H1 (cell line): ENCODE measurements around the gene FNIP2. TPM values are rescaled to one million over a fixed set of nuclear protein-coding genes. Genes with fewer than 3 reads are reported as not detected.

ENCODE experiments used
- CTCF ChIA-PET: fragments of 300-600 bp; sonication (Branson Sonifier 250); formaldehyde crosslinking; loops from one replicate; lab custom pipeline; 2021; ENCODE audit not compliant: partially characterized antibody; lab: Charles Lee
- POLR2A ChIA-PET: fragments of 300-600 bp; sonication (Branson Sonifier 250); formaldehyde crosslinking; loops from one replicate; lab custom pipeline; 2021; ENCODE audit warnings: inconsistent platforms; ENCODE audit not compliant: partially characterized antibody; lab: Charles Lee
- DNase-seq, 2 experiments: peaks; one replicate each; pipeline versions ENCODE4 v3.0.0 to v3.0.0-alpha.2; 2010 to 2022; ENCODE audit warnings: low spot score in 2 of 2, low read depth in 1 of 2, mixed read lengths in 1 of 2
- FAIRE-seq: peaks from 2 replicates; lab custom pipeline; 2011; peaks lifted over from hg19 to GRCh38; lab: Jason Lieb, UNC
- H2AFZ ChIP-seq: 2 replicates; pipeline ENCODE4 v1.8.1; 2012; ENCODE audit warnings: low read length, inconsistent platforms
- H2AK5ac ChIP-seq: 2 replicates; pipeline ENCODE4 v1.6.1; 2013; ENCODE audit warnings: low read depth, low read length
- H2BK120ac ChIP-seq: replicated peaks from 2 replicates; pipeline ENCODE3; 2013; ENCODE audit warnings: low read depth, low read length, inconsistent platforms
- H2BK12ac ChIP-seq: 2 replicates; pipeline ENCODE4 v1.6.1; 2013; ENCODE audit warnings: low read depth, low read length
- H2BK15ac ChIP-seq: 2 replicates; pipeline ENCODE4 v1.6.1; 2013; ENCODE audit warnings: low read length
- H2BK20ac ChIP-seq: 2 replicates; pipeline ENCODE4 v1.6.1; 2013; ENCODE audit warnings: low read length
- H2BK5ac ChIP-seq: 2 replicates; pipeline ENCODE4 v1.6.1; 2013; ENCODE audit warnings: low read depth, low read length
- H3K14ac ChIP-seq: 2 replicates; pipeline ENCODE4 v1.6.1; 2013; ENCODE audit warnings: inconsistent platforms; ENCODE audit not compliant: insufficient read length
- H3K18ac ChIP-seq: 2 replicates; pipeline ENCODE4 v1.6.1; 2013; ENCODE audit warnings: low read length; ENCODE audit errors: extremely low read depth
- H3K23ac ChIP-seq: 2 replicates; pipeline ENCODE4 v1.6.1; 2013; ENCODE audit warnings: inconsistent platforms; ENCODE audit not compliant: insufficient read length
- H3K23me2 ChIP-seq: 2 replicates; pipeline ENCODE4 v1.6.1; 2013; ENCODE audit warnings: low read depth, low read length
- H3K27ac ChIP-seq: 2 replicates; pipeline ENCODE4 v1.6.1; 2011; ENCODE audit warnings: low read depth, low read length, inconsistent platforms
- H3K27me3 ChIP-seq, 4 experiments: replicated peaks in 1 of 4; 1 replicate in 1 of 4; 2 replicates in 3 of 4; pipeline versions ENCODE4 v1.6.1 to v1.8.1; 2011 to 2013; ENCODE audit warnings: low read length in 3 of 4, mild to moderate bottlenecking in 3 of 4, inconsistent platforms in 2 of 4, mixed read lengths in 2 of 4, moderate library complexity in 1 of 4; ENCODE audit not compliant: control insufficient read depth in 3 of 4, insufficient read depth in 3 of 4; ENCODE audit errors: extremely low read depth in 1 of 4
- H3K36me3 ChIP-seq, 4 experiments: 2 replicates each; pipeline versions ENCODE4 v1.6.1 to v1.8.1; 2011 to 2013; ENCODE audit warnings: mild to moderate bottlenecking in 4 of 4, low read length in 3 of 4, moderate library complexity in 2 of 4, control low read depth in 1 of 4, inconsistent platforms in 1 of 4; ENCODE audit not compliant: insufficient read depth in 4 of 4, control insufficient read depth in 2 of 4
- H3K4ac ChIP-seq: replicated peaks from 2 replicates; pipeline ENCODE3; 2013; ENCODE audit warnings: low read length, low read depth, mixed read lengths, inconsistent platforms; ENCODE audit not compliant: insufficient read length
- H3K4me1 ChIP-seq, 4 experiments: replicated peaks in 1 of 4; 1 replicate in 1 of 4; 2 replicates in 3 of 4; pipeline versions ENCODE4 v1.6.1 to v1.8.1; 2011 to 2013; ENCODE audit warnings: low read length in 3 of 4, inconsistent platforms in 2 of 4, mixed read lengths in 1 of 4; ENCODE audit not compliant: insufficient read depth in 4 of 4, control insufficient read depth in 3 of 4
- H3K4me2 ChIP-seq, 2 experiments: 2 replicates each; pipeline versions ENCODE4 v1.6.1 to v1.8.1; 2011 to 2013; ENCODE audit warnings: low read depth in 2 of 2, low read length in 2 of 2, control low read depth in 1 of 2, inconsistent platforms in 1 of 2, mild to moderate bottlenecking in 1 of 2; ENCODE audit not compliant: insufficient read depth in 1 of 2
- H3K4me3 ChIP-seq, 4 experiments: fragments of 200-600, 300-600 bp in 1 of 4; sonication (generic), shearing (Covaris generic), sonication (Bioruptor Twin) in 1 of 4; 2 replicates each; pipeline versions ENCODE4 v1.5.1 to v1.8.1; 2011 to 2016; ENCODE audit warnings: low read length in 4 of 4, low read depth in 3 of 4, control low read depth in 2 of 4, inconsistent platforms in 2 of 4, mild to moderate bottlenecking in 2 of 4, mixed read lengths in 1 of 4, moderate library complexity in 1 of 4; ENCODE audit not compliant: insufficient read depth in 2 of 4; ENCODE audit errors: extremely low read depth in 1 of 4
- H3K56ac ChIP-seq: replicated peaks from 2 replicates; pipeline ENCODE3; 2013; ENCODE audit warnings: low read depth, mild to moderate bottlenecking, mixed read lengths, low read length, inconsistent platforms; ENCODE audit not compliant: insufficient read length
- H3K79me1 ChIP-seq: 2 replicates; pipeline ENCODE4 v1.6.1; 2013; ENCODE audit warnings: low read depth, low read length, control low read depth
- H3K79me2 ChIP-seq, 2 experiments: 2 replicates each; pipeline versions ENCODE4 v1.6.1 to v1.8.1; 2012 to 2013; ENCODE audit warnings: low read length in 2 of 2, mild to moderate bottlenecking in 2 of 2, inconsistent platforms in 1 of 2; ENCODE audit not compliant: insufficient read depth in 2 of 2, control insufficient read depth in 1 of 2
- H3K9ac ChIP-seq, 4 experiments: replicated peaks in 1 of 4; 1 replicate in 1 of 4; 2 replicates in 3 of 4; pipeline versions ENCODE4 v1.6.1 to v1.8.1; 2011 to 2013; ENCODE audit warnings: low read depth in 3 of 4, low read length in 3 of 4, control low read depth in 2 of 4, mild to moderate bottlenecking in 2 of 4, moderate library complexity in 2 of 4, inconsistent platforms in 1 of 4; ENCODE audit errors: extremely low read depth in 1 of 4
- H3K9me3 ChIP-seq, 2 experiments: 2 replicates each; pipeline versions ENCODE4 v1.6.1 to v1.8.1; 2012 to 2013; ENCODE audit warnings: mild to moderate bottlenecking in 2 of 2, moderate library complexity in 2 of 2, control low read depth in 1 of 2, inconsistent platforms in 1 of 2, low read depth in 1 of 2, low read length in 1 of 2, mixed read lengths in 1 of 2; ENCODE audit not compliant: insufficient read depth in 2 of 2
- H4K20me1 ChIP-seq, 2 experiments: replicated peaks in 1 of 2; 2 replicates each; pipeline versions ENCODE3 to v1.8.1; 2011 to 2013; ENCODE audit warnings: inconsistent platforms in 2 of 2, low read length in 2 of 2, mild to moderate bottlenecking in 1 of 2; ENCODE audit not compliant: insufficient read depth in 2 of 2, control insufficient read depth in 1 of 2
- H4K5ac ChIP-seq: 2 replicates; pipeline ENCODE4 v1.6.1; 2013; ENCODE audit warnings: low read length, low read depth, mixed read lengths, inconsistent platforms; ENCODE audit not compliant: insufficient read length
- H4K8ac ChIP-seq: 2 replicates; pipeline ENCODE4 v1.8.0; 2013; ENCODE audit warnings: mild to moderate bottlenecking, moderate library complexity, low read length, inconsistent platforms; ENCODE audit not compliant: insufficient read depth; ENCODE audit errors: extremely low read depth
- H4K91ac ChIP-seq: replicated peaks from 2 replicates; pipeline ENCODE3; 2013; ENCODE audit warnings: low read length, mixed read lengths, inconsistent platforms; ENCODE audit not compliant: insufficient read length
- CEBPB ChIP-seq: IDR thresholded peaks from 2 replicates; pipeline ENCODE4 v1.6.1; 2012; ENCODE audit warnings: low read depth, low read length
- CTBP2 ChIP-seq: IDR thresholded peaks from 2 replicates; pipeline ENCODE4 v1.7.0; 2011; ENCODE audit warnings: borderline replicate concordance, mild to moderate bottlenecking, moderate library complexity, mixed read lengths, low read length; ENCODE audit not compliant: insufficient read depth, insufficient read length
- GTF2F1 ChIP-seq: IDR thresholded peaks from 2 replicates; pipeline ENCODE4 v1.6.1; 2012; ENCODE audit warnings: low read depth, low read length, improper control_type of control experiment, borderline replicate concordance
- HDAC2 ChIP-seq, 2 experiments: fragments of 300-600 bp in 1 of 2; sonication (generic) in 1 of 2; IDR thresholded peaks; 2 replicates each; pipeline ENCODE4 v1.6.1; 2011 to 2012; ENCODE audit warnings: low read depth in 2 of 2, low read length in 2 of 2, mild to moderate bottlenecking in 2 of 2, moderate library complexity in 2 of 2, borderline replicate concordance in 1 of 2, inconsistent platforms in 1 of 2
- POU5F1 ChIP-seq: IDR thresholded peaks from 2 replicates; pipeline ENCODE4 v1.6.1; 2011; ENCODE audit warnings: low read depth, mild to moderate bottlenecking, low read length, moderate library complexity
- RAD21 ChIP-seq, 2 experiments: IDR thresholded peaks in 1 of 2; conservative IDR thresholded peaks in 1 of 2; 2 replicates each; pipeline ENCODE4 v1.6.1; 2011; ENCODE audit warnings: low read depth in 2 of 2, low read length in 2 of 2, improper control_type of control experiment in 1 of 2, inconsistent platforms in 1 of 2, mild to moderate bottlenecking in 1 of 2, moderate library complexity in 1 of 2
- RFX5 ChIP-seq: IDR thresholded peaks from 2 replicates; pipeline ENCODE4 v1.6.1; 2011; ENCODE audit warnings: low read depth, low read length, improper control_type of control experiment, borderline replicate concordance
- TBP ChIP-seq: IDR thresholded peaks from 2 replicates; pipeline ENCODE4 v1.6.1; 2011; ENCODE audit warnings: low read depth, low read length, improper control_type of control experiment
- TEAD4 ChIP-seq: IDR thresholded peaks from 2 replicates; pipeline ENCODE4 v1.6.1; 2012; ENCODE audit warnings: low read depth, low read length, inconsistent platforms, mixed read lengths
- polyA plus RNA-seq, 7 experiments: library from polyadenylated mRNA; depleted of rRNA in 3 of 7; stranded (reverse) in 5 of 7; unstranded in 2 of 7; fragments of >200 nt in 5 of 7; fragments of 200-250 nt in 2 of 7; gene quantifications; 1 replicate in 5 of 7; 2 replicates in 1 of 7; 4 replicates in 1 of 7; pipeline versions ENCODE4 v1.2.1 to v1.2.3, GENCODE V29; 2011 to 2013; ENCODE audit warnings: missing spikeins in 2 of 7, mixed read lengths in 2 of 7
- total RNA-seq: library from RNA; stranded (reverse); fragmentation: NEBNext Ultra II Directional; extraction: Animal tissue kit (Norgen Biotek cat#: 25700); gene quantifications from 2 replicates; pipeline ENCODE4 v1.2.1, GENCODE V29; 2021

FNIP2 gene
- total and polyA plus RNA-seq, 2 of the 8 experiments (the other 6 are each of a cell fraction or from before 2014, with no cell fraction given) = 4.0 to 13.0 TPM

- Histone ChIP-seq H3K9me3 (peaks cover 0 to 3% of the 10 kb centered on the region in 2 experiments; a peak in 1 of 4 replicates), H2BK20ac (no peak overlapping the region), H3K56ac (no peak overlapping the region), H3K4me1 (no peaks in the 10 kb centered on the region), H3K9ac (no peak overlapping the region), H3K27ac (no peak overlapping the region), H3K23ac (no peak overlapping the region), H4K5ac (no peak overlapping the region), H2BK15ac (no peak overlapping the region), H2AK5ac (no peak overlapping the region), H2BK5ac (no peak overlapping the region), H4K20me1 (no peaks in the 10 kb centered on the region), H3K4me2 (no peak overlapping the region), H4K8ac (no peak overlapping the region), H3K27me3 (no peaks in the 10 kb centered on the region), H4K91ac (no peak overlapping the region), H3K79me2 (no peaks in the 10 kb centered on the region), H2BK12ac (no peak overlapping the region), H3K4ac (no peak overlapping the region), H2BK120ac (no peak overlapping the region), H3K79me1 (no peaks in the 10 kb centered on the region), H3K14ac (no peak overlapping the region), H2AFZ (no peak overlapping the region), H3K18ac (no peak overlapping the region), H3K4me3 (no peak overlapping the region), H3K23me2 (no peaks in the 10 kb centered on the region), H3K36me3 (no peaks in the 10 kb centered on the region)
- POLR2A ChIA-PET = no interaction called here
- DNase-seq (no peak), FAIRE-seq (no peak)
- CTCF ChIA-PET = interaction anchor here (0.7 to 1.2 kb wide), 2 partner anchors 8 to 26 kb away, joined by 3 to 4 read pairs; no protein-coding TSS in a partner anchor
- TF ChIP-seq CTBP2 (no peak), HDAC2 (IDR thresholded peaks at IDR 0.05; ENCODE audit: borderline replicate concordance in 1 of 2, low read depth in 2 of 2, low read length in 2 of 2) (no peak), POU5F1 (no peak), RAD21 (IDR thresholded peaks at IDR 0.05 in 1 of 2, conservative IDR thresholded peaks at IDR 0.05 in 1 of 2; ENCODE audit: low read depth in 2 of 2, low read length in 2 of 2) (no peak), RFX5 (no peak), GTF2F1 (no peak), TEAD4 (no peak), CEBPB (no peak), TBP (no peak)
These were observed 43.7 kb downstream of the FNIP2 start for GRCh38 chr4:158812543-158812942.
